Epithelial cell of alveolus of lung (primary cell): ENCODE data around the gene PFKP. TPM values are rescaled to one million over a fixed set of nuclear protein-coding genes. Genes with fewer than 3 reads are reported as not detected.

Experiments used
- total RNA-seq: library from RNA; depleted of rRNA; stranded (reverse); fragments of >200 nt; gene quantifications from 2 replicates; pipeline ENCODE4 v1.2.1, GENCODE V29; 2015

Gene PFKP
- 92.5 and 299 TPM in 2 replicates for total RNA-seq

DNA sequence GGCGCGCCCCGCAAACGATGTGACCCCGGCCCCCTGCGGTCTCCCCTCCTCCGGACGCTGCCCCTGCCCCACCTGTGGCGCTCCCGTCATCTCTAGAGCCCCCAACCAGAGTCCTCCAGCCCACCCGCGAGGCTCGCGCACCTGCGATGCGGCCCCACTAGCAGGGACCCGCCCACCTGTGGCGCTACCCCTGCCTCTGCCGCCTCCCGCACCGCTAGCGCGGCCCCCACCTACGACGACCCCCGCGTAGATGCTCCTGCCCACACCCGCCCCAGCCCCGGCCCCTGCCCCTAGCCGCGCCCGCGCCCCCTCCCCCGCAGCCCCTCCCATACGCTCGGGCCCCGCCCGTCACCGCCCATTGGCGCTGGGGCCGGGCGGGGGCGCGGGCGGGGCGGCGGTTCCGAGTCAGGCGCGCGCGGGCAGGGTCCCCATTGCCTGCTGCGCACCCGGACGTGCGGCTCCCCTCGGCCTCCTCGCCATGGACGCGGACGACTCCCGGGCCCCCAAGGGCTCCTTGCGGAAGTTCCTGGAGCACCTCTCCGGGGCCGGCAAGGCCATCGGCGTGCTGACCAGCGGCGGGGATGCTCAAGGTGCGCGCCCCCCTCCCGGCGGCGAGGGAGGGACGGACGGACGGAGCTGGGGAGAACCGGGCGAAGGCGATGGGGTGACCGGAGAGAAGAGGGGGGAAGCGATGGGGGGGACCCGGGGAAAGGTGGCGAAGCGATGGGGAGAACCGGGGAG is at the start of gene PFKP:
PFKP (plus strand) TSS at position 431 of the 741 bp plus-strand sequence; CDS start at position 479, 48 bp downstream.

DNA sequence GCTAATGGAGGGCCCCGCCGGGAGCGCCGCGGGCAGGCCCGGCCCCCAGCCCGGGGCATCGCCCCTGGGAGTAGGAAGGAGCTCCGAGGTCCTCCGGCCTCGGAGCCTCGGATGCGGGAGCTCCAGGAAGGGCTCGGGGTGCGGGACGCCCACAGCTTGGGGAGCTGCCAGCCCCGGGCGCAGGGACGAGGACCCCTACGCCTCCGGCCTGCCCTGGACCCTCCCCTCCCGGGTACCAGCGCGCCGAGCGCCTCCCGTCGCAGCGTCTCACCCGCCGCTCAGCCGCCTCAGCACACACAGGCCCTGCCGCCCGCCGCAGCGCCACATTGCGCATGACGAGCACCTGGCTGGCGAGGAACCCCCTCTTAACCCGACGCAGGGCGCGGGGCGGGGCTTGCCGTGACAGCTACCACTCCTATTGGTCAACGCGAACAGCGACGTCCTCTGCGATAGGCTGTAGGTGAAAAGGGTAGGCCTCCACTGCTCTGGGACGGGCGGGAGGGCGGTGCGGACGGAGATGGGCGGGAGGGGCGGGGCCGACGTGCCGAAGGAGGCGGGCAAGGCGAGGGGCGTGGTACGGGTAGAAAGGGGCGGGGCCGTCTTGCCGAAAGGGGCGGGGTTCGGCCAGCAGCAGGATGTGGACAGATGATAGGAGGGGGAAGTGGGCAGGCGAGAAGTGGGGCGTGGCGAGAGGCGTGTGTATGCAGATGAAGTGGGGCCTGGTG is 105.3 kb downstream of the PFKP start, which contains the start of gene PITRM1:
PITRM1 (minus strand) TSS at position 337 of the 725 bp plus-strand sequence; CDS start at position 327, 10 bp downstream.

Other genes starting within 250 kb of the PFKP start
- gene PITRM1, start 105.2 kb downstream of the PFKP start, total RNA-seq, result 42.2 and 50.7 TPM in 2 replicates